IPS-15b (cell line): ENCODE measurements around the gene TTR.

Experiments
- H3K27me3 ChIP-seq: one replicate; pipeline ENCODE4 v1.6.1; 2013; ENCODE audit warnings: low read length; ENCODE audit not compliant: control insufficient read depth, insufficient read depth
- H3K36me3 ChIP-seq: one replicate; pipeline ENCODE4 v1.6.1; 2013; ENCODE audit warnings: low read length; ENCODE audit not compliant: control insufficient read depth, insufficient read depth
- H3K4me1 ChIP-seq: one replicate; pipeline ENCODE4 v1.6.1; 2013; ENCODE audit warnings: mild to moderate bottlenecking, low read length; ENCODE audit not compliant: control insufficient read depth, insufficient read depth
- H3K4me3 ChIP-seq: one replicate; pipeline ENCODE4 v1.5.1; 2013; ENCODE audit warnings: low read depth, low read length
- H3K9ac ChIP-seq: one replicate; pipeline ENCODE4 v1.6.1; 2013; ENCODE audit warnings: low read depth, mild to moderate bottlenecking, low read length
- H3K9me3 ChIP-seq: one replicate; pipeline ENCODE4 v1.6.1; 2013; ENCODE audit warnings: mild to moderate bottlenecking, low read length; ENCODE audit not compliant: control insufficient read depth, insufficient read depth

The TTR gene

DNA sequence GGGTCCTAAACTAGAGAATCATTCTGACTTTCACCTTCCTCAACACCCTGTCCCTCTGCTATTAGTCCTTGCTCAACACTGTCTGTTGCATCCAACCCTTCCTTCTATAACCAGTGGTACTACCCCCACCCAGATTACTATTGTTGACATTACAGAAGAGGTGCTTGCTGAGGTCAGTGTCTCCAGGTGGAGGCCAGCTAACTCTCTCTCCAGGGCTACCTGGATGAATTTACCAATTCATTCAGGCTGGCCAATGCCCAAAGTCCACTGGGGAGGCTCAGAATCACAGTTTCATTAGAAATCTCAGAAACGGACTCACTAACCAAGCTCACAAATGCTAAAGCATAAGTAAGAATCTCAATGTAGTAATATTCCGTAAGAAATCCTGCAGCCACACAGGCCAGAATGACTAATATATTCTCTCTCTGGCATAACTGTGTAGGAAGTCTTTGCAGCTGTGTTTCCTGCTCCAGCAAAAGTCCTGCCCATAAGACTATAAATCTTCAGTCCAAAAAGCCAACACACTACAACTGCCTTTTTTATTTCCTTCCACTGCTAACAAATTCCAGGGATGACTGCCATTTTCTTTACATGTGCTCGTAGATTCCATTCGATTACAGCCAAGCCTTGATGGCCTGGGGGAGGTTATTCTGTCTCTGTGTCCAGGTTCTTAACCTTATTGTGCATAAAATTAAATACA, 10.0 kb upstream of the TTR start:
- H3K27me3 ChIP-seq: no peaks in the 10 kb centered on the region
- no peaks in the 10 kb centered on the region for H3K36me3 ChIP-seq
- H3K4me1 ChIP-seq: no peaks in the 10 kb centered on the region
- H3K9ac ChIP-seq: no peak overlapping the region
- H3K4me3 ChIP-seq: no peak overlapping the region
- no peaks in the 10 kb centered on the region for H3K9me3 ChIP-seq

DNA sequence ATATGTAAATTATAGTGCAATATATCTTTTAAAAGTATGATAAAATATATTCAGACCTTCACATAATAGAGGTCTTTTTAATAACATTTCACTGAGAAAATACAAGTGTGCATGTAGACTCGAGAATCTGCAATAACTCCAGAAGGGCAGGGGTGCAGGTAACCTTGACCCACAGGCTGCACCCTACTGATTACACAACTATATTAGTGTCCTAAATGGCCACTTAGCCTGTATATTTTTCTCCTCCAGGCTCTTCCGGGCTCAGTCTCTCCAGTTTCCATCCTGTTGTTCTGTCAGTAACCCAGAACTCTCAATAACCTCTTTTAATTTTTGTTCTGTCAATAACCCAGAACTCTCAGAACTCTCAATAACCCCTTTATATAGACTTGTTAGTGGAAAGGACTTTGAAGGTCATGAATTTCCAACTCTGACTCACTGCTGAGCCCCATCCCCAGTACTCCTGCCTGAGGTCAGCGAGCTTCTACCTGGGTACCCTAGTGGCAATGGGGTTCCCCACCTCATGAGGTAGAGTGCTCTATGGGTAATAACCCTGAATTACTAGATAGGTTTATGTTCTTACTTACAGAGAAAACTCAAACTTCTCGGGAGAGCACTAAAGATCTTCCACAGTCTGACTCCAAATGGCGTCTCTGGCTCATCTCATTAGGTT, 8.4 kb upstream of the TTR start:
- H3K36me3 ChIP-seq: no peaks in the 10 kb centered on the region

DNA sequence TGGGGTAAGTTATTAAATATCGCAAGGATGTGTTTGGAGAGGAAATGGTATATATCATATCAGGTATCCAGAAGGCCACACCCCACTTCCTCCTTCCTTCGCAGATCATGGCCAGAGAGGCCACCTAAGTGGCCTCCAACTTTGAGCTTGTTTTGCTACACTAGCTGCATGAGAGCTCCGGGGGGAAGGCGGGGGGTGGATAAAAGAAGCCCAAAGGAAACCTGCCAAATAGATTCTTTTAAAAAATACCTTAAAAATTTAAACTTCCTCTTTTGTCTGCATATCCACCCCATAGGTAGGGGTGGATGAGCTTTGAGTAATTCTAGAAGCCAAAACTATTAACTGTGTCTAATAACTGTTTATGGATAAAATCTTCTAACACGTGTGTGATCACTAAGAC, 5.7 kb upstream of the TTR start:
- H3K27me3 ChIP-seq: no peaks in the 10 kb centered on the region
- no peaks in the 10 kb centered on the region for H3K4me1 ChIP-seq
- no peak overlapping the region for H3K4me3 ChIP-seq
- H3K36me3 ChIP-seq: no peaks in the 10 kb centered on the region
- no peak overlapping the region for H3K9ac ChIP-seq
- H3K9me3 ChIP-seq: no peaks in the 10 kb centered on the region

More for the DNA sequence above, 8.4 kb upstream of the TTR start:
- no peak overlapping the region for H3K9ac ChIP-seq
- H3K4me3 ChIP-seq: no peak overlapping the region
- no peaks in the 10 kb centered on the region for H3K9me3 ChIP-seq
- no peaks in the 10 kb centered on the region for H3K4me1 ChIP-seq
- H3K27me3 ChIP-seq: no peaks in the 10 kb centered on the region

DNA sequence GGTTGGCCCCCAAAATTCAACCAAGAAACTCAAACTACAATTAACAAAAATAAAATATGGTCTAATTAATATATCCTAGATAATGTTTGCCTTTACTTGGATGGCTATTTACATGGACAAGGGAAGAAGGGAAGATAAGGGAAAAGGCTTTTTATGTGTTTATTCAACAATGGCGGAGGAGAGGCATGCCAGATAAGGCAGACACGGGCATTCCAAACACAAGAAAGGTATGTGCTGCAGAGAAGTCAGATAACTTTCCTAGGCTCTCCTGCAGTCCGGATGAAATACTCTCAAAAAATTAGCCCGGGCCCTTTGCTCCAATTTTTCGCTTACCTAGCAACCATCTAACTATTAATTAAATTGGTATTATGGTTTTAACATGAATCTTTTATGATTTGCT, 5.1 kb upstream of the TTR start:
- Histone ChIP-seq H3K4me1 (no peaks in the 10 kb centered on the region), H3K27me3 (no peaks in the 10 kb centered on the region), H3K9ac (no peak overlapping the region), H3K9me3 (no peaks in the 10 kb centered on the region), H3K36me3 (no peaks in the 10 kb centered on the region), H3K4me3 (no peak overlapping the region)

DNA sequence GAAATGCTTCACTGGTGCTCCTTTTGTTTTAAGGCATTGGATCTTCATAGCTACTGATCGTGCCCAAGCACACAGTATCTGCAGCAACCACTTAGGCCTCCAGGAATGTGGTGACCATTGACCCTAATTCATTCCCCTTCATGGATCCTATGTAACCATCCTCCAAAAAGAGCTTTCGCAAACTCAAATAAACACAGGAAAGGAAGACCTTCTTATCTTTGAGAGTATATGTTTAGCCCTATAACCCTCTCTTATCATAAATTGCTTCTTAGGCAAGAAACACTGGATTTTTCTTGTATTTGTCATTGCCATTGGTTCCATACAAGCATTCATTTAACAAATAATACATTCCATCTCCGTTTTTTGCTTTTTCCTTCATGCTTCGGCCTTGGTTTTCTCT, 4.1 kb upstream of the TTR start:
- Histone ChIP-seq H3K36me3 (no peaks in the 10 kb centered on the region), H3K27me3 (no peaks in the 10 kb centered on the region), H3K4me1 (no peaks in the 10 kb centered on the region), H3K9me3 (no peaks in the 10 kb centered on the region), H3K4me3 (no peak overlapping the region), H3K9ac (no peak overlapping the region)

DNA sequence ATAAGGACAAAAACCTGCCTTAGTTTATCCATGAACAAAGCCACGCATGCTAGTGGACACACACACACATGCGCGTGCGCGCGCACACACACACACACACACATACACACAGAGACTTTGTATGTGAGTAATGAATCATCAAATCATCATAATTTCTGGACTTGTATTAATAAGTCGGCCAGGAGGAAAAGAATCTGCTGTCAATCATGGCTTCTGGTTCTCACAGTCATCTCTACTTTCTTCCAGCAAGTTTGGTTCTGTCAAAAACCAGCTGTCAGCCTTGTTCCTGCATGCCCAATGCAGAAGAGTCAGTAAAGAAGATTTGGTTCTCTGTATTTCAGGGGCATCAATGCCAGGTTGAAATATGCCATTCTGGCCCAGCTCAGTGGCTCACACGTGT, 1.1 kb upstream of the TTR start:
- Histone ChIP-seq H3K9me3 (no peaks in the 10 kb centered on the region), H3K27me3 (no peaks in the 10 kb centered on the region), H3K36me3 (no peaks in the 10 kb centered on the region), H3K9ac (no peak overlapping the region), H3K4me1 (no peaks in the 10 kb centered on the region), H3K4me3 (no peak overlapping the region)

DNA sequence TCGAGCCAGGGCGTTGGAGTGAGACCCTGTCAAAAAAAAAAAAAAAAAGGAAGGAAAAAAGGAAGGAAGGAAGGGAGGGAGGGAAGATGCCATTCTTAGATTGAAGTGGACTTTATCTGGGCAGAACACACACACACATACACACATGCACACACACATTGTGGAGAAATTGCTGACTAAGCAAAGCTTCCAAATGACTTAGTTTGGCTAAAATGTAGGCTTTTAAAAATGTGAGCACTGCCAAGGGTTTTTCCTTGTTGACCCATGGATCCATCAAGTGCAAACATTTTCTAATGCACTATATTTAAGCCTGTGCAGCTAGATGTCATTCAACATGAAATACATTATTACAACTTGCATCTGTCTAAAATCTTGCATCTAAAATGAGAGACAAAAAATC, 564 bp upstream of the TTR start:
- Histone ChIP-seq H3K4me3 (no peak overlapping the region), H3K9me3 (no peaks in the 10 kb centered on the region), H3K4me1 (no peaks in the 10 kb centered on the region), H3K36me3 (no peaks in the 10 kb centered on the region), H3K9ac (no peak overlapping the region), H3K27me3 (no peaks in the 10 kb centered on the region)

DNA sequence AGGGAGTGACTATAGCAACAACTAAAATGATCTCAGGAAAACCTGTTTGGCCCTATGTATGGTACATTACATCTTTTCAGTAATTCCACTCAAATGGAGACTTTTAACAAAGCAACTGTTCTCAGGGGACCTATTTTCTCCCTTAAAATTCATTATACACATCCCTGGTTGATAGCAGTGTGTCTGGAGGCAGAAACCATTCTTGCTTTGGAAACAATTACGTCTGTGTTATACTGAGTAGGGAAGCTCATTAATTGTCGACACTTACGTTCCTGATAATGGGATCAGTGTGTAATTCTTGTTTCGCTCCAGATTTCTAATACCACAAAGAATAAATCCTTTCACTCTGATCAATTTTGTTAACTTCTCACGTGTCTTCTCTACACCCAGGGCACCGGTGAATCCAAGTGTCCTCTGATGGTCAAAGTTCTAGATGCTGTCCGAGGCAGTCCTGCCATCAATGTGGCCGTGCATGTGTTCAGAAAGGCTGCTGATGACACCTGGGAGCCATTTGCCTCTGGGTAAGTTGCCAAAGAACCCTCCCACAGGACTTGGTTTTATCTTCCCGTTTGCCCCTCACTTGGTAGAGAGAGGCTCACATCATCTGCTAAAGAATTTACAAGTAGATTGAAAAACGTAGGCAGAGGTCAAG, 955 bp downstream of the TTR start:
- H3K4me3 ChIP-seq: no peak overlapping the region
- H3K36me3 ChIP-seq: no peaks in the 10 kb centered on the region
- H3K27me3 ChIP-seq: no peaks in the 10 kb centered on the region
- no peaks in the 10 kb centered on the region for H3K9me3 ChIP-seq
- no peak overlapping the region for H3K9ac ChIP-seq
- no peaks in the 10 kb centered on the region for H3K4me1 ChIP-seq

DNA sequence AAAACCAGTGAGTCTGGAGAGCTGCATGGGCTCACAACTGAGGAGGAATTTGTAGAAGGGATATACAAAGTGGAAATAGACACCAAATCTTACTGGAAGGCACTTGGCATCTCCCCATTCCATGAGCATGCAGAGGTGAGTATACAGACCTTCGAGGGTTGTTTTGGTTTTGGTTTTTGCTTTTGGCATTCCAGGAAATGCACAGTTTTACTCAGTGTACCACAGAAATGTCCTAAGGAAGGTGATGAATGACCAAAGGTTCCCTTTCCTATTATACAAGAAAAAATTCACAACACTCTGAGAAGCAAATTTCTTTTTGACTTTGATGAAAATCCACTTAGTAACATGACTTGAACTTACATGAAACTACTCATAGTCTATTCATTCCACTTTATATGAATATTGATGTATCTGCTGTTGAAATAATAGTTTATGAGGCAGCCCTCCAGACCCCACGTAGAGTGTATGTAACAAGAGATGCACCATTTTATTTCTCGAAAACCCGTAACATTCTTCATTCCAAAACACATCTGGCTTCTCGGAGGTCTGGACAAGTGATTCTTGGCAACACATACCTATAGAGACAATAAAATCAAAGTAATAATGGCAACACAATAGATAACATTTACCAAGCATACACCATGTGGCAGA, 3.6 kb downstream of the TTR start:
- Histone ChIP-seq H3K4me3 (no peak overlapping the region), H3K9ac (no peak overlapping the region), H3K4me1 (no peaks in the 10 kb centered on the region), H3K36me3 (no peaks in the 10 kb centered on the region), H3K27me3 (no peaks in the 10 kb centered on the region), H3K9me3 (no peaks in the 10 kb centered on the region)

DNA sequence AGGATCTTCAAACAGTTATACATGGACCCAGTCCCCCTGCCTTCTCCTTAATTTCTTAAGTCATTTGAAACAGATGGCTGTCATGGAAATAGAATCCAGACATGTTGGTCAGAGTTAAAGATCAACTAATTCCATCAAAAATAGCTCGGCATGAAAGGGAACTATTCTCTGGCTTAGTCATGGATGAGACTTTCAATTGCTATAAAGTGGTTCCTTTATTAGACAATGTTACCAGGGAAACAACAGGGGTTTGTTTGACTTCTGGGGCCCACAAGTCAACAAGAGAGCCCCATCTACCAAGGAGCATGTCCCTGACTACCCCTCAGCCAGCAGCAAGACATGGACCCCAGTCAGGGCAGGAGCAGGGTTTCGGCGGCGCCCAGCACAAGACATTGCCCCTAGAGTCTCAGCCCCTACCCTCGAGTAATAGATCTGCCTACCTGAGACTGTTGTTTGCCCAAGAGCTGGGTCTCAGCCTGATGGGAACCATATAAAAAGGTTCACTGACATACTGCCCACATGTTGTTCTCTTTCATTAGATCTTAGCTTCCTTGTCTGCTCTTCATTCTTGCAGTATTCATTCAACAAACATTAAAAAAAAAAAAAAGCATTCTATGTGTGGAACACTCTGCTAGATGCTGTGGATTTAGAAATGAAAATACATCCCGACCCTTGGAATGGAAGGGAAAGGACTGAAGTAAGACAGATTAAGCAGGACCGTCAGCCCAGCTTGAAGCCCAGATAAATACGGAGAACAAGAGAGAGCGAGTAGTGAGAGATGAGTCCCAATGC, 4.6 kb downstream of the TTR start:
- no peak overlapping the region for H3K4me3 ChIP-seq
- H3K9ac ChIP-seq: no peak overlapping the region
- H3K27me3 ChIP-seq: no peaks in the 10 kb centered on the region
- H3K9me3 ChIP-seq: no peaks in the 10 kb centered on the region
- no peaks in the 10 kb centered on the region for H3K36me3 ChIP-seq
- no peaks in the 10 kb centered on the region for H3K4me1 ChIP-seq

DNA sequence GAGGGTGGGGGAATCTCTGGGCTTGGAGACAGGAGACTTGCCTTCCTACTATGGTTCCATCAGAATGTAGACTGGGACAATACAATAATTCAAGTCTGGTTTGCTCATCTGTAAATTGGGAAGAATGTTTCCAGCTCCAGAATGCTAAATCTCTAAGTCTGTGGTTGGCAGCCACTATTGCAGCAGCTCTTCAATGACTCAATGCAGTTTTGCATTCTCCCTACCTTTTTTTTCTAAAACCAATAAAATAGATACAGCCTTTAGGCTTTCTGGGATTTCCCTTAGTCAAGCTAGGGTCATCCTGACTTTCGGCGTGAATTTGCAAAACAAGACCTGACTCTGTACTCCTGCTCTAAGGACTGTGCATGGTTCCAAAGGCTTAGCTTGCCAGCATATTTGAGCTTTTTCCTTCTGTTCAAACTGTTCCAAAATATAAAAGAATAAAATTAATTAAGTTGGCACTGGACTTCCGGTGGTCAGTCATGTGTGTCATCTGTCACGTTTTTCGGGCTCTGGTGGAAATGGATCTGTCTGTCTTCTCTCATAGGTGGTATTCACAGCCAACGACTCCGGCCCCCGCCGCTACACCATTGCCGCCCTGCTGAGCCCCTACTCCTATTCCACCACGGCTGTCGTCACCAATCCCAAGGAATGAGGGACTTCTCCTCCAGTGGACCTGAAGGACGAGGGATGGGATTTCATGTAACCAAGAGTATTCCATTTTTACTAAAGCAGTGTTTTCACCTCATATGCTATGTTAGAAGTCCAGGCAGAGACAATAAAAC, 6.5 kb downstream of the TTR start:
- no peaks in the 10 kb centered on the region for H3K36me3 ChIP-seq
- H3K4me3 ChIP-seq: no peak overlapping the region
- no peaks in the 10 kb centered on the region for H3K9me3 ChIP-seq
- no peak overlapping the region for H3K9ac ChIP-seq
- H3K4me1 ChIP-seq: no peaks in the 10 kb centered on the region
- no peaks in the 10 kb centered on the region for H3K27me3 ChIP-seq
